ENCODE measurements around the gene LYSMD2. TPM values are rescaled to one million over a fixed set of nuclear protein-coding genes. Genes with fewer than 3 reads are reported as not detected.
A peak's percentile ranks its signal among the peaks of the same experiment; 100 is the strongest.

LYSMD2 gene
- total RNA-seq, 2 experiments from 2014 or later = 18.5 to 19.0 TPM

- H3K36me3 Mint-ChIP-seq (ENCODE audit: low read depth) = peaks cover 18% of the 10 kb centered on the region
- peak overlapping the region; percentile 89 for H3K27ac Mint-ChIP-seq
- ChIA-PET CTCF (interaction anchor here (0.8 to 9.0 kb wide), 6 partner anchors 33 to 155 kb away, joined by 3 to 92 read pairs (median 4); no protein-coding TSS in a partner anchor), POLR2A (interaction anchor here (1.9 kb wide), 1 partner anchor 11 kb away, joined by 4 read pairs; no protein-coding TSS in a partner anchor)
- intact Hi-C loops (cut with micrococcal nuclease) = loop anchor here (5.0 kb wide), 1 partner anchor 45 kb away; no protein-coding TSS in a partner anchor
- peaks cover 2% of the 10 kb centered on the region for H3K9me3 Mint-ChIP-seq
- no peak for DNase-seq
- H3K4me1 Mint-ChIP-seq (ENCODE audit: low read depth) = peaks cover 73% of the 10 kb centered on the region
- TF ChIP-seq, protein P1, sequence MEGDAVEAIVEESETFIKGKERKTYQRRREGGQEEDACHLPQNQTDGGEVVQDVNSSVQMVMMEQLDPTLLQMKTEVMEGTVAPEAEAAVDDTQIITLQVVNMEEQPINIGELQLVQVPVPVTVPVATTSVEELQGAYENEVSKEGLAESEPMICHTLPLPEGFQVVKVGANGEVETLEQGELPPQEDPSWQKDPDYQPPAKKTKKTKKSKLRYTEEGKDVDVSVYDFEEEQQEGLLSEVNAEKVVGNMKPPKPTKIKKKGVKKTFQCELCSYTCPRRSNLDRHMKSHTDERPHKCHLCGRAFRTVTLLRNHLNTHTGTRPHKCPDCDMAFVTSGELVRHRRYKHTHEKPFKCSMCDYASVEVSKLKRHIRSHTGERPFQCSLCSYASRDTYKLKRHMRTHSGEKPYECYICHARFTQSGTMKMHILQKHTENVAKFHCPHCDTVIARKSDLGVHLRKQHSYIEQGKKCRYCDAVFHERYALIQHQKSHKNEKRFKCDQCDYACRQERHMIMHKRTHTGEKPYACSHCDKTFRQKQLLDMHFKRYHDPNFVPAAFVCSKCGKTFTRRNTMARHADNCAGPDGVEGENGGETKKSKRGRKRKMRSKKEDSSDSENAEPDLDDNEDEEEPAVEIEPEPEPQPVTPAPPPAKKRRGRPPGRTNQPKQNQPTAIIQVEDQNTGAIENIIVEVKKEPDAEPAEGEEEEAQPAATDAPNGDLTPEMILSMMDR (IDR thresholded peaks at IDR 0.05) = no peak
- ATAC-seq = no peak
- H3K27me3 Mint-ChIP-seq = no peaks in the 10 kb centered on the region
- no peak overlapping the region for H3K4me3 Mint-ChIP-seq
Measured at GRCh38 chr15:51732646-51733045, 4.8 kb downstream of the LYSMD2 start.

DNA sequence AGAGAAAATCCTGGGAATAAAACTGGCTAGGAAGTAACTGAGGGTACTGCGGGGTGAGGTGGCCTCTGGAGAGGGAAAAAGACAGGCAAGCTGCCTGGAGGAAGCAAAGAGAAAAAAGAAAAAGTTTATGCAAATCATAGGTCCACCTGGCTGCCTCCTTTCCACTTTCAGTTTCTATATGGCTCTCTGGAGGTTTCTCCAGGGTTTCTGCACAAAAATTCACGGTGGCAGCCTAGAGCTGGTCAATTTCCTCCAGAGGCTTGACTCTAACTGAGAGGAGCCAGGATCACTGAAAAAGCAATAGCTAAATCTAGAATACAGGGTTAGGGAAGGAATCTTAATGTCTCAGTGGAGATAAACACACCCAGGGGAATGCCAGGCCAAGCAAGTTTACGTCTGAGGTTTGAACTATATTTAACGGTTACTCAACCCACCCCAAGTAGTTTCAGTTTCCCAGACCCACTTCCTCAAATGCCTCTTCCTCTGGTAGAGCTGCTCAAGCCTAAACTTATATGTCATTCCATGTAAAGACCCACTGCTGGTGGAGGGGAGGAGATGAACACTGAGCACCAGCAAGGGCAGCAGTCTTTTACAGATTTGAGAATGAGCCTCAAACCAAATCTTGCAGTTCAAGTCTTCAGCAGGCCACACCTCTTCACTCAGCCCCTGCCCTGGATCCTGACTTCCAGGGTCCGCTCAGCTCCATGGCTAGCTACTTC lies 5.7 kb downstream of the LYSMD2 start:
- TF ChIP-seq, protein P1 (IDR thresholded peaks at IDR 0.05) = no peak
- ChIA-PET POLR2A (interaction anchor here (0.6 to 1.9 kb wide), 2 partner anchors 10 to 109 kb away, joined by 3 to 4 read pairs; partner anchors contain the start of gene DMXL2), CTCF (interaction anchor here (0.8 to 9.0 kb wide), 9 partner anchors 10 to 156 kb away, joined by 3 to 92 read pairs (median 3); no protein-coding TSS in a partner anchor)
- Mint-ChIP-seq H3K4me3 (peak overlapping the region; percentile 69), H3K4me1 (ENCODE audit: low read depth) (peaks cover 82% of the 10 kb centered on the region), H3K9me3 (peaks cover 2% of the 10 kb centered on the region), H3K36me3 (ENCODE audit: low read depth) (peaks cover 18% of the 10 kb centered on the region), H3K27ac (peak overlapping the region; percentile 89), H3K27me3 (no peaks in the 10 kb centered on the region)
- intact Hi-C loops (cut with micrococcal nuclease) = loop anchor here (5.0 kb wide), 1 partner anchor 44 kb away; no protein-coding TSS in a partner anchor
- DNase-seq = peak; percentile 46
- ATAC-seq = peak; percentile 37

DNA sequence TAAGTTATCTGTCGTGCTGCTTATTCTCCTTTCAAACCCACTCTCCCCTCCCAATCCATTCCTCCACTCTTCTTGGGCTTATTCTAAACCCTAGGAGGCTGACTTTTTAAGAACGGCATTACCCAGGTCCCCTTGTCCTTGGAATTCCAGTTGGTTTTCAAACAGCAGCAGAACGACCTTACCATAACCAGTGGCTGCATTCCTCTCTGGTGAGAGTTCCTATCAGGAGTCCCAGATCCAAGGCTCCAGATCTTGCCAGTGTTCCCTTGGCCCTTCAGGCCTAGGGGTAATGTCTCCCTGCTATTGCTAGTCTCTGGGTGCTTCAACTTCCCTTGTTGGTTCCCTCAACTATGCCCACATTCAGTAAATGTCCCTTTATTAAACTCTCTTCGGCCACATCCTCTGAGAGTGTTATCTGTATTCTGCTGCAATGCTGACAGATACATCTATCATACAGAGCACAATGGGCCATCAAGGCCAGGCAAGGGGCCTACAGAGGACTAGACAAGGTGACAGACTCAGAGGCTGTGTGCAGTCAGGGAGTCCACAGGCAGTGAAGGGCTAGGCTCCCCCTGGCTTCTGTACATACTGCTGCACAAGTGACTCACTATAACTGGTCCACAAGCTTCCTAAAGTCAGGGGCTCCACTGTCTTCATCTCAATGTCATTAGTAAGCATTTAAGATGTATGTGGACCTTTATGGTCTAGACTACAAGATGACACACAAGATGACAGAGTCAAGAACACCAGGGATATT lies 10.1 kb downstream of the LYSMD2 start:
- Mint-ChIP-seq H3K27ac (peak overlapping the region; percentile 29), H3K9me3 (peaks cover 2% of the 10 kb centered on the region), H3K4me3 (no peak overlapping the region), H3K27me3 (no peaks in the 10 kb centered on the region), H3K36me3 (ENCODE audit: low read depth) (peaks cover 7% of the 10 kb centered on the region), H3K4me1 (ENCODE audit: low read depth) (peaks cover 70% of the 10 kb centered on the region)
- ATAC-seq (peak; percentile 75), DNase-seq (peak; percentile 52)
- ChIA-PET CTCF (interaction anchor here (0.6 to 2.8 kb wide), 4 partner anchors 8 to 50 kb away, joined by 3 to 11 read pairs (median 3); partner anchors contain the start of gene LYSMD2), POLR2A (no interaction called here)
- TF ChIP-seq, protein P1 (IDR thresholded peaks at IDR 0.05) = no peak
- intact Hi-C loops (cut with micrococcal nuclease) = no loop called here

GRCh38 chr15:51726302-51727073 lies 11.0 kb downstream of the LYSMD2 start:
- Mint-ChIP-seq H3K27ac (peak overlapping the region; percentile 45), H3K4me3 (no peak overlapping the region)
- ATAC-seq = peak; percentile 89

More at GRCh38 chr15:51726302-51727073, 11.0 kb downstream of the LYSMD2 start:
- POLR2A ChIA-PET = interaction anchor here (1.1 kb wide), 2 partner anchors 11 to 13 kb away, joined by 3 to 6 read pairs; no protein-coding TSS in a partner anchor
- no peaks in the 10 kb centered on the region for H3K27me3 Mint-ChIP-seq
- CTCF ChIA-PET = interaction anchor here (1.3 to 2.8 kb wide), 2 partner anchors 50 to 76 kb away, joined by 5 to 11 read pairs; no protein-coding TSS in a partner anchor
- TF ChIP-seq, protein P1 (IDR thresholded peaks at IDR 0.05) = no peak
- peaks cover 67% of the 10 kb centered on the region for H3K4me1 Mint-ChIP-seq (ENCODE audit: low read depth)
- peak; percentile 71 for DNase-seq
- peaks cover 2% of the 10 kb centered on the region for H3K9me3 Mint-ChIP-seq
- peaks cover 13% of the 10 kb centered on the region for H3K36me3 Mint-ChIP-seq (ENCODE audit: low read depth)
- intact Hi-C loops (cut with micrococcal nuclease) = no loop called here
